HCT116 (cell line): Measurements from ENCODE around the gene RENBP.

ENCODE experiments used
- ATF3 ChIP-seq: IDR thresholded peaks from 2 replicates; pipeline ENCODE4 v1.6.1; 2012
- CTCF ChIP-seq, 3 experiments: fragments of 200-600 bp in 1 of 3; sonication (generic) in 1 of 3; IDR thresholded peaks in 2 of 3; conservative IDR thresholded peaks in 1 of 3; 2 replicates each; pipeline ENCODE4 v1.5.1; 2012 to 2017; ENCODE audit warnings: low read depth in 2 of 3, low read length in 2 of 3, antibody characterized with exemption in 1 of 3, borderline replicate concordance in 1 of 3, control low read depth in 1 of 3, mild to moderate bottlenecking in 1 of 3, mixed read lengths in 1 of 3, mixed run types in 1 of 3, moderate library complexity in 1 of 3; ENCODE audit not compliant: insufficient read depth in 1 of 3
- EZH2phosphoT487 ChIP-seq: fragments of 200-600 bp; IDR thresholded peaks from 2 replicates; pipeline ENCODE4 v1.6.1; 2018; ENCODE audit warnings: antibody characterized with exemption, borderline replicate concordance
- POLR2A ChIP-seq: IDR thresholded peaks from 2 replicates; pipeline ENCODE4 v1.7.0; 2011; ENCODE audit warnings: borderline replicate concordance; ENCODE audit not compliant: insufficient read depth, insufficient read length; ENCODE audit errors: extremely low read depth
- SRF ChIP-seq: IDR thresholded peaks from 2 replicates; pipeline ENCODE4 v1.6.1; 2012; ENCODE audit warnings: low read depth

GRCh38 chrX:153937056-153937455 is 7.4 kb downstream of the RENBP start:
- TF ChIP-seq CTCF (IDR thresholded peaks at IDR 0.05 in 2 of 3, conservative IDR thresholded peaks at IDR 0.05 in 1 of 3; ENCODE audit: borderline replicate concordance in 1 of 3, insufficient read depth in 1 of 3, low read depth in 2 of 3, low read length in 2 of 3) = no peak
- no peak for TF ChIP-seq SRF
- TF ChIP-seq POLR2A = no peak
- no peak for TF ChIP-seq EZH2phosphoT487
- TF ChIP-seq ATF3 = no peak
